Fibroblast of villous mesenchyme (primary cell): ENCODE measurements around the gene SPAST. TPM values are rescaled to one million over a fixed set of nuclear protein-coding genes. Genes with fewer than 3 reads are reported as not detected.
A peak's percentile ranks its signal among the peaks of the same experiment; 100 is the strongest.
"Not testable (repeated sequence)": the region's sequence is repeated elsewhere in the genome, so short reads cannot be mapped to it uniquely, and the experiment has no call there.

Experiments
- DNase-seq: peaks from one replicate; pipeline ENCODE4 v3.0.0-alpha.2; 2010; ENCODE audit warnings: low read depth
- H3K4me3 ChIP-seq: 2 replicates; pipeline ENCODE4 v1.5.1; 2011; ENCODE audit warnings: low read depth, mild to moderate bottlenecking, low read length
- total RNA-seq: library from RNA; depleted of rRNA; stranded (reverse); fragments of >200 nt; gene quantifications from 2 replicates; pipeline ENCODE4 v1.2.3, GENCODE V29; 2012
- TF ChIP-seq, protein P1 (sequence below): IDR thresholded peaks from 2 replicates; pipeline ENCODE4 v1.5.1; 2012; ENCODE audit warnings: low read depth, mild to moderate bottlenecking, low read length; ENCODE audit not compliant: insufficient read depth

SPAST gene, protein sequence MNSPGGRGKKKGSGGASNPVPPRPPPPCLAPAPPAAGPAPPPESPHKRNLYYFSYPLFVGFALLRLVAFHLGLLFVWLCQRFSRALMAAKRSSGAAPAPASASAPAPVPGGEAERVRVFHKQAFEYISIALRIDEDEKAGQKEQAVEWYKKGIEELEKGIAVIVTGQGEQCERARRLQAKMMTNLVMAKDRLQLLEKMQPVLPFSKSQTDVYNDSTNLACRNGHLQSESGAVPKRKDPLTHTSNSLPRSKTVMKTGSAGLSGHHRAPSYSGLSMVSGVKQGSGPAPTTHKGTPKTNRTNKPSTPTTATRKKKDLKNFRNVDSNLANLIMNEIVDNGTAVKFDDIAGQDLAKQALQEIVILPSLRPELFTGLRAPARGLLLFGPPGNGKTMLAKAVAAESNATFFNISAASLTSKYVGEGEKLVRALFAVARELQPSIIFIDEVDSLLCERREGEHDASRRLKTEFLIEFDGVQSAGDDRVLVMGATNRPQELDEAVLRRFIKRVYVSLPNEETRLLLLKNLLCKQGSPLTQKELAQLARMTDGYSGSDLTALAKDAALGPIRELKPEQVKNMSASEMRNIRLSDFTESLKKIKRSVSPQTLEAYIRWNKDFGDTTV
- 20.6 and 31.5 TPM in 2 replicates for total RNA-seq

DNA sequence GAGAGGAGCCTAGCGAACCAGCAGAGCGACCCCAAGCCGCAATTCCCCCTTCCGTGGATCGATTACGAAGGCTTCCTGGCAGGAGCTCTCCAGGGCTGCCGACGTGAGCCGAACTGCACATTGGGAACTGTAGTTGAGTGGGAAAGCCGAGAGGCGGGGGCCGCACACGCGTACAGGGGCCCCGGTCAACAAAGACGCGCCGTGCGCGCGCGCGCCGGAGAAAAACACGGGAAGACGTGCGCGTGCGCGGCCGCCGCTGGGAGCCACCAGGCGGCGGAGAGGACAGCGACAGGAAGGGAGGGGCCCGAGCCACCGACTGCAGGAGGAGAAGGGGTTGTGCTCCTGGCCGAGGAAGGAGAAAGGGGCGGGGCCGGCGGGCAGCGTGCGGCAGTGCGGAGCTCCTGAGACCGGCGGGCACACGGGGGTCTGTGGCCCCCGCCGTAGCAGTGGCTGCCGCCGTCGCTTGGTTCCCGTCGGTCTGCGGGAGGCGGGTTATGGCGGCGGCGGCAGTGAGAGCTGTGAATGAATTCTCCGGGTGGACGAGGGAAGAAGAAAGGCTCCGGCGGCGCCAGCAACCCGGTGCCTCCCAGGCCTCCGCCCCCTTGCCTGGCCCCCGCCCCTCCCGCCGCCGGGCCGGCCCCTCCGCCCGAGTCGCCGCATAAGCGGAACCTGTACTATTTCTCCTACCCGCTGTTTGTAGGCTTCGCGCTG, at the start of gene SPAST:
SPAST (plus strand) TSS at position 247 of the 711 bp plus-strand sequence; CDS start at position 523, 276 bp downstream.
- peak; percentile 96 for DNase-seq
- peak within 1 kb of the TSS; percentile 74 for H3K4me3 ChIP-seq
- TF ChIP-seq, protein P1, sequence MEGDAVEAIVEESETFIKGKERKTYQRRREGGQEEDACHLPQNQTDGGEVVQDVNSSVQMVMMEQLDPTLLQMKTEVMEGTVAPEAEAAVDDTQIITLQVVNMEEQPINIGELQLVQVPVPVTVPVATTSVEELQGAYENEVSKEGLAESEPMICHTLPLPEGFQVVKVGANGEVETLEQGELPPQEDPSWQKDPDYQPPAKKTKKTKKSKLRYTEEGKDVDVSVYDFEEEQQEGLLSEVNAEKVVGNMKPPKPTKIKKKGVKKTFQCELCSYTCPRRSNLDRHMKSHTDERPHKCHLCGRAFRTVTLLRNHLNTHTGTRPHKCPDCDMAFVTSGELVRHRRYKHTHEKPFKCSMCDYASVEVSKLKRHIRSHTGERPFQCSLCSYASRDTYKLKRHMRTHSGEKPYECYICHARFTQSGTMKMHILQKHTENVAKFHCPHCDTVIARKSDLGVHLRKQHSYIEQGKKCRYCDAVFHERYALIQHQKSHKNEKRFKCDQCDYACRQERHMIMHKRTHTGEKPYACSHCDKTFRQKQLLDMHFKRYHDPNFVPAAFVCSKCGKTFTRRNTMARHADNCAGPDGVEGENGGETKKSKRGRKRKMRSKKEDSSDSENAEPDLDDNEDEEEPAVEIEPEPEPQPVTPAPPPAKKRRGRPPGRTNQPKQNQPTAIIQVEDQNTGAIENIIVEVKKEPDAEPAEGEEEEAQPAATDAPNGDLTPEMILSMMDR, result peak; percentile 45

DNA sequence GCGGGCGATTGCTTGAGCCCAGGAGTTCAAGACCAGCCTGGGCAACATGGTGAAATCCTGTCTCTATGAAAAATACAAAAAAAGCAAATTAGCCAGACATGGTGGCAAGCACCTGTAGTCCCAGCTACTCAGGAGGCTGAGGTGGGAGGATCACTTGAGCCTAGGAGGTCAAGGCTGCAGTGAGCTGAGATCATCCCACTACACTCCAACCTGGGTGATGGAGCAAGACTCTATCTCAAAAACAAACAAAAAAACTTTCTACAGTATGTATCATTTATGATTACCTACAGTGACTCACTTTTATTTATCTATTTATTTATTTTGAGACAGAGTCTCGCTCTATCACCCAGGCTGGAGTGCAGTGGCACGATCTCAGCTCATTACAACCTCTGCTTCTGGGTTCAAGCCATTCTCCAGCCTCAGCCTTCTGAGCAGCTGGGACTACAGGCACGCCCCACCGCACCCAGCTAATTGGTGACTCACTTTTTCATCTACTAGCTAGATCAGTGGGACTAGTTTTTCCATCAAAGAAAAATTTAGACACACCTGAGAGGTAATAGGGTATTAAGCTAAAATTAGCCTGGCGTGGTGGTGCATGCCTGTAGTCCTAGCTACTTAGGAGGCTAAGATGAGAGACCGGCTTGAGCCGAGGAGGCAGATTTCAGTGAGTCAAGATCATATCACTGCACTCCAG, 44.4 kb upstream of the SPAST start:
- not testable (repeated sequence) for DNase-seq

DNA sequence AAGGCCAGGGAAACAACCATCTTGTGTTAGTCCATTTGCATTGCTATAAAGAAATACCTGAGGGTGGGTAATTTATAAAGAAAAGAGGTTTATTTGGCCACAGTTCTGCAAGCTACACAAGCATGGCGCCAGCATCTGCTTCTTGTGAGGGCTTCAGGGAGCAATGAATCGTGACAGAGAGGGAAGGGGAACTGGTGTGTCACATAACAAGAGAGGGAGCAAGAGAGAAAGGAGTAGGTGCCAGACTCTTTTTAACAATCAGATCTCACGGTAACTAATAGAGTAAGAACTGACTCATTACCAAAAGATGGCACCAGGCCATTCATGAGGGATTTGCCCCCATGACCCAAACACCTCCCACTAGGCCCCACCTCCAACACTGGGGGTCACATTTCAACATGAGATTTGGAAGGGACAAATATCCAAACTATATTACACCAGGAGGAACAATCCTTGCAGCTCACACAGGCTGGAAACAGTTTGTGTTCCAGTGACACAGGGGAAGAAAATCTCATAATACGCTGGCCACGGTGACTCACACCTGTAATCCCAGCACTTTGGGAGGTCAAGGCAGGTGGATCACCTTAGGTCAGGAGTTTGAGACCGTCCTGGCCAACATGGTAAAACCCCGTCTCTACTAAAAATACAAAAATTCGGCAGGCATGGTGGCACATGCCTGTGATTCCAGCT, 29.0 kb upstream of the SPAST start:
- not testable (repeated sequence) for H3K4me3 ChIP-seq, DNase-seq

More for the DNA sequence above, 44.4 kb upstream of the SPAST start:
- not testable (repeated sequence) for H3K4me3 ChIP-seq

DNA sequence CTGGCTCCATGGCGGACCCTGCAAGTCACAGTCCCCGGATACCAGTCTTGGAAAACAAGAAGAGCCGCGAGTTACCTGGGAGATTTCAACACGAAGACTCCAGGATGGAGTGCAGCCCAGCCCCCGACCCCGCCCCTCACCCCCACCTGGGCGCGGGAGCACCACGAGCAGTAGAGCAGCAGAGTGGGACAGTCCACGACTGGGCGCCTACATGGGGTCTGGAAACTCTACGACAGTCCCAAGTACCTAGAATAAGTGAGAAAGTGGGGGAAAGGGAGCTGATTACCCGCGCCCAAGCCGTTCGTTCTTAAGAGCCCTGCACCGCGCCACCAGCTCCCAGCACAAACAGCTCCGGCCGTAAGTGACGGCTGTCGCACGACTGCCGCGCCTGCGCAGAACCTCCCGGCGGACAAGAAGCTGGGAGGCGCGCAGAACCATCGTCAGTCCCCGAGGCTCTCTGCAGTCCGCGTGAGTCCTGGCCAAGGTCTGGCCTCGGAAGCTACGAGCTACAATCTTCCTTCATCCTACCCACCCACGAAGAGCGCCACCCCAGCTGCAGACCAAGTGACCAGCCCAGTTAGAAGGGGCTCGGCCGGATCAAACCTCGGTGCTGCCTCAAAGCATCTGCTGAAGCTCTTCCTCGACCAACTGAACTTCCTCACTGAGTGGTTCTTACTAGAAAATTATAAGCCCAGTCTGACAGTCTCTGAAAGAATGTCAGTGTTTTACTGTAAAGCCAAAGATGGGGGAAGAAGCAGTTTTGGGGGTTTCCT, 23.7 kb upstream of the SPAST start, which contains the start of gene DPY30:
DPY30 (minus strand) TSS at position 359 of the 773 bp plus-strand sequence; CDS start at position 10, 349 bp downstream.
- TF ChIP-seq, protein P1, result no peak
- H3K4me3 ChIP-seq, result peak within 1 kb of the TSS; percentile 83
- peak; percentile 94 for DNase-seq

DNA sequence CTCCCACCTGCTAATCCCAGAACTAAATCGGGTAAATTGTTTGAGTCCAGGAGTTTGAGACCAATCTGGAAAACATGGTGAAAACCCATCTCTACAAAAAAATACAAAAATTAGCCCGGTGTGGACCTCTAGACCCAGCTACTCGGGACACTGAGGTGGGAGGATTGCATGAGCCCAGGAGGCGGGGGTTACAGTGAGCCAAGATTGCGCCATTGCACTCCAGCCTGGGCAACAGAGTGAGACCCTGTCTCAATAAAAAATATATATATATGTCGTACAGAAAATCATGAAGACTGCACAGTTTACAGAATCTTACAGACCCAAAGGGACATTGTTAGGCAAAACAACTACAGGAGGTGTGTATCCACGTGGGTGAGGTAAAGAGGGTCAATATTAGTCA, 19.8 kb upstream of the SPAST start:
- no peak for DNase-seq
- H3K4me3 ChIP-seq, result no peak overlapping the region
- TF ChIP-seq, protein P1, result no peak

DNA sequence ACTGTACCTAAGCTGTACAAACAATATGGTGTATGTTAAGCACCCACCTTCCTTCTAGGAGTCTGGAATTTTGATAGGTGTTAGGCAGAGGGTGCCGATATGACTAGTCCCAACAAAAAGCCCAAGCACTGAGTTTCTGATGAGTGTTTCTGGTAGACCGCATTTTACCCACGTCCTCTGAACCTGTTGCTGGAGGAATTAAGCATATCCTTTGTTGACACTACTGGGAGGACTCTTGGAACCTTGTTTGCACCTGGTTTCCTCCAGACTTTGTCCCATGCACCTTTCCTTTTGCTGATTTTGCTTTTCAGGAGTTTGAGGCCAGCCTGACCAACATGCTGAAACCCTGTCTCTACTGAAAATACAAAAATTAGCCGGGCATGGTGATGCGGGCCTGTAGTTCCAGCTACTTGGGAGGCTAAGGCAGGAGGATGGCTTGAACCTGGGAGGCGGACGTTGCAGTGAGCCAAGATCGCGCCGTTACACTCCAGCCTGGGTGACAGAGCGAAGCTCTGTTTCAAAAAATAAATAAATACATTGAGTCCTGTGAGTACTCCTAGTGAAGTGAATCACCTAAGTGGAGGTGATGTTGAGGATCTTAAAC, 11.4 kb upstream of the SPAST start:
- H3K4me3 ChIP-seq, result no peak overlapping the region
- TF ChIP-seq, protein P1, result no peak
- DNase-seq, result no peak

DNA sequence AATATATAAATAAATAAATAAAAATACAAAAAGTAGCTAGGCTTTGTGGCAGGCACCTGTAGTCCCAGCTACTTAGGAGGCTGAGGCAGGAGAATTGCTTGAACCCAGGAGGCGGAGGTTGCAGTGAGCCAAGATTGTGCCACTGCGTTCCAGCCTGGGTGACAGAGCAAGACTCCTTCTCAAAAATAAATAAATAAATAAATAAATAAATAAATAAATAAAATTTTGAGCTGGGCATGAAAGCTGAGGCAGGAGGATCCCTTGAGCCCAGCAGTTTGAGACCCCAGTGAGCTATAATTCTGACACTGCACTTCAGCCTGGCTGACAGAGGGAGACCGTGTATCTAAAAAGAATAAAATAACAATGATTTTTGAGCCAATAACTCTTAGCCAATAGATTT, 8.8 kb upstream of the SPAST start:
- DNase-seq, H3K4me3 ChIP-seq: not testable (repeated sequence)
